Stimulated activated CD4-positive, alpha-beta T cell treated with anti-CD3 and anti-CD28 coated beads, Interleukin-1b, Interleukin-23, amount 100 ng/mL, for 1 hour (primary cell): ENCODE data around the gene PTPRA.
"Not testable (repeated sequence)": the region's sequence is repeated elsewhere in the genome, so short reads cannot be mapped to it uniquely, and the experiment has no call there.

Experiments used
- DNase-seq, 2 donors: peaks; one replicate each; pipeline ENCODE4 v3.0.0-alpha.2; 2020; ENCODE audit warnings: low read depth in 2 of 2

Gene PTPRA, protein sequence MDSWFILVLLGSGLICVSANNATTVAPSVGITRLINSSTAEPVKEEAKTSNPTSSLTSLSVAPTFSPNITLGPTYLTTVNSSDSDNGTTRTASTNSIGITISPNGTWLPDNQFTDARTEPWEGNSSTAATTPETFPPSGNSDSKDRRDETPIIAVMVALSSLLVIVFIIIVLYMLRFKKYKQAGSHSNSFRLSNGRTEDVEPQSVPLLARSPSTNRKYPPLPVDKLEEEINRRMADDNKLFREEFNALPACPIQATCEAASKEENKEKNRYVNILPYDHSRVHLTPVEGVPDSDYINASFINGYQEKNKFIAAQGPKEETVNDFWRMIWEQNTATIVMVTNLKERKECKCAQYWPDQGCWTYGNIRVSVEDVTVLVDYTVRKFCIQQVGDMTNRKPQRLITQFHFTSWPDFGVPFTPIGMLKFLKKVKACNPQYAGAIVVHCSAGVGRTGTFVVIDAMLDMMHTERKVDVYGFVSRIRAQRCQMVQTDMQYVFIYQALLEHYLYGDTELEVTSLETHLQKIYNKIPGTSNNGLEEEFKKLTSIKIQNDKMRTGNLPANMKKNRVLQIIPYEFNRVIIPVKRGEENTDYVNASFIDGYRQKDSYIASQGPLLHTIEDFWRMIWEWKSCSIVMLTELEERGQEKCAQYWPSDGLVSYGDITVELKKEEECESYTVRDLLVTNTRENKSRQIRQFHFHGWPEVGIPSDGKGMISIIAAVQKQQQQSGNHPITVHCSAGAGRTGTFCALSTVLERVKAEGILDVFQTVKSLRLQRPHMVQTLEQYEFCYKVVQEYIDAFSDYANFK

DNA sequence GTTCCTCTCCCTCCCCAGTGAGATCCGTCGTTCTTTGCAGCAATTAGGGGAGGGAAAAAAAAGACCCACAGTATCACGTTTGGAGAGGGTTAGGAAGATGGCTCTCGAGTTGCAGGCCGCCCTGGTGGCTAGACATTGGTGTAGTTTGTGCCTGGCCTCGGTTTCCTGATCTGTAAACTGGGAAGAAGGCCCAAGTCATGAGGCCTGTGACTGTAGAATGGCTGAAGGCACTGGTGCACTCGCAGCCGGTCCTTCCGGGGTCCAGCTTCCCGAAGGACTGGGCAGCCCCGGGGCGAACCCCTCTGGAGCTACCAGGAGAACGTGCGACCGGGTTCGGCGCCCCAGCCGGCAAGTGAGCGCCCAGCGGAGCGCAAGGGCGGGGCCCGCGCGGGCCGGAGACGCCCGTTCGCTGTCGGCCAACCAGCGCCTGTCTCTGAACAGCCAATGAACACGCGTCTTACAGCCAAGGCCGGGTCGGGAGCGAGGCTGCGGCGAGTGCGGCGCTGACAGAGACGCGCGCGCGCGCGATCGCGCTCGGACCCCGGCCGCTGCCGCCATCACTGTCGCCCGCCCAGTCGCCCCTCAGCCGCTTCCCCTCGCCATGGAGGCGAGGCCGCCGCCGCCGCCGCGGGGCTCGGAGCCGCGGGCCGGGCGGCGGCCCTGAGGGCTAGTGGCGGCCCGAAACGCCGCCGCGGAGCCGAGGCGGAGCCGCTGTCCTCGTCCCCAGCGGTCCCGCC, at the start of gene PTPRA:
Gene PTPRA, plus strand, starts transcription at position 472 of the 737 bp plus-strand sequence. CDS start 90,797 bp downstream, outside the sequence.
- DNase-seq: peak; percentile 72 to 83

DNA sequence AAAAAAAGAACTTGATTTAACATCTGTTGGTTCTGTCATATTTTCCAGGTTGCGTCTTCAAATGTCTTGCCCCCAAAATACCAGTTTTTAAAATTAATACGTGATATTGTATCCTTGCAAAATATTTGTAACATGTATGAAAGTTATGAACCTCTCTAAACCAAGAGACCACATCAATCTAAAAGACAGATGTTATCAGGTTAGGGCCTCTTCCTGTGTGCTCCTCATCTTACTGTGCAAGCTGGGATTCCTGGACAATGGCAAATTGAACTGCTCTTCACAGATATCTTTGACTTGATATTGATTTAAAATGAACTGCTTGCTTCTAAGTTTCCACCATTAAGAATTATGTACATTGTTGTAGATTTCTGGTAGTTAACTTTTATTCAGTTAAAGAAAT, 47.5 kb upstream of the PTPRA start:
- no peak for DNase-seq

DNA sequence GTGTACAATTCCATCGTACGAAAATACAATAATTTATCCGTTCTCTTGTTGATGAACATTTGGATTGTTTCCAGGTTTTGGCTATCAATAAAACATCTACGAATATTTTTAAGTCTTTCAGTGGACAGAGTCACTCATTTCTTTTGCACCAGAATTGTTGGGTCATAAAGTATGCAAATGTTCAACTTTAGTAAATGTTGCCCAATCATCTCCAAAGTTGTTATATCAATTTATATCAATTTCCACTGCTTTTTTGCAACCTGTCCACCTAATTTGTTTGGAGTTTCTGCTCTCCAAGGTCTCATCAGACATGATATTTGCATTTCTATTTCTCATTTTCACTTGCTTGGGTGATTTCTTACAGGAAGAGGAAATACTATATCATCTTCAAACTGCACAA, 46.6 kb upstream of the PTPRA start:
- no peak for DNase-seq

DNA sequence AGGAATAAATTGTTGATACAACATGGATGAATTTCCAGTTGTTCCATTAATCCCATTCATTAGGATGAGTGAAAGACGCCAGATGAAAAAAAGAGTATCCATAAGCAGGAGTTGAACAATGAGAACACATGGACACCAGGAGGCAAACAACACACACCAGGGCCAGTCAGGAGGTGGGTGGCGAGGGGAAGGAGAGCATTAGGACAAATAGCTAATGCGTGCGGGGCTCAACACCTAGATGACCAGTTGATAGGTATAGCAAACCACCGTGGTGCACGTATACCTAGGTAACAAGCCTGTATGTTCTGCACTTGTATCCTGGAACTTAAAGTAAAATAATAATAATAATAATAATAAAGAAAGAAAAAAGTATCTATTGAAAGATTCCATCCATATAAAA, 43.9 kb upstream of the PTPRA start:
- DNase-seq: no peak

DNA sequence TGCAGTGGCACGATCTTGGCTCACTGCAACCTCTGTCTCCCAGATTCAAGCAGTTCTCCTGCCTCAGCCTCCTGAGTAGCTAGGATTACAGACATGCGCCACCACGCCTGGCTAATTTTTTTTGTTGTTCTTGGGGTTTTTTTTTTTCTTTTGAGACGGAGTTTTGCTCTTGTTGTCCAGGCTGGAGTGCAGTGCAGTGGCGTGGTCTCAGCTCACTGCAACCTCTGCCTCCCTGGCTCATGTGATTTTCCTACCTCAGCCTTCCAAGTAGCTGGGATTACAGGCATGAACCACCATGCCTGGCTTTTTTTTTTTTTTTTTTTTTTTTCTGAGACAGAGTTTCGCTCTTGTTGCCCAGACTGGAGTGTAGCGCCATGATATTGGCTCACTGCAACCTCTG, 42.1 kb upstream of the PTPRA start:
- not testable (repeated sequence) for DNase-seq

DNA sequence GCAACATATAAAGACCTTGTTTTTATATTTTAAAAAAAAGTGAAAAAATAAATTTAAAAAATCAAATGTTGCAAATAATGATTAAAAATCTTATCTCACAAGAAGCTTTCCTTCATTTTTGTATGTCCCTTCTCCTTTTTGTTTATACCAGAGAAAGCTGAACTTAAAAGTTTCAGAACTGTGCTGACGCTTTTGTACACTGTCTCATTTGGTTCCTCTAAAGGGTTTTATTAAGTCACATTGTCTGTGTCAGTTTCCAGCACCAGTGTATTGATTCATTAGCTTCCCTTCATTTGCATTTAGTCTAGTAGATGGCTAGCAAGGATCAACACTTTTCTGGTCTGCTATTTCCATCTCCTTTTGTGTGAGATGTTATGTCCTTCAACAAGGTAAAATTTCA, 39.5 kb upstream of the PTPRA start:
- DNase-seq: no peak

DNA sequence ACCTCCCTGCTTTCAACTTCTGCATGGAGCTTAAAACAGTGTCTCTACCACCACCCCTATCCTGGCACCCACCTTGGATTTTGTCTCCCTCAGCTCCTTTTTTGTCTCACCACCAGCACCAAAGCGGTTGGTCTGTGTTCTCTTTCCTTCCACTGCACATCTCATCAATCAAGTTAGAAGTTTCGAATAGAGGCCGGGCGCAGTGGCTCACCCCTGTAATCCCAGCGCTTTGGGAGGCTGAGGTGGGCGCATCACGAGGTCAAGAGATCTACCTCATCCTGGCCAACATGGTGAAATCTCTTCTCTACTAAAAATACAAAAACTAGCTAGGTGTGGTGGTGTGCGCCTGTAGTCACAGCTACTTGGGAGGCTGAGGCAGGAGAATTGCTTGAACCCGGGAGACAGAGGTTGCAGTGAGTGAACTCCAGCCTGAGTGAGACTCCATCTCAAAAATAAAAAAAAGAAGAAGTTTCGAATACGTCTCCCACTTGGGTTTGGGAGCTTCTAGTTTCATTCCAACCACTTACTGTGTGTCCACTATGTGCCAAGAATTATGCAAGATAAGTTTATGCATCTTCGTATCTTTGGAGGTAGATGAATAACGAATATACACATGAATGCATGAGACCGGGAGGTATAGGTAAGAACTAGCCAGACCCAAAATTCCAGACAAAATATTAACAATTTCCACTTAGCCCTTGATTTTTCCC, 38.7 kb upstream of the PTPRA start:
- no peak for DNase-seq

DNA sequence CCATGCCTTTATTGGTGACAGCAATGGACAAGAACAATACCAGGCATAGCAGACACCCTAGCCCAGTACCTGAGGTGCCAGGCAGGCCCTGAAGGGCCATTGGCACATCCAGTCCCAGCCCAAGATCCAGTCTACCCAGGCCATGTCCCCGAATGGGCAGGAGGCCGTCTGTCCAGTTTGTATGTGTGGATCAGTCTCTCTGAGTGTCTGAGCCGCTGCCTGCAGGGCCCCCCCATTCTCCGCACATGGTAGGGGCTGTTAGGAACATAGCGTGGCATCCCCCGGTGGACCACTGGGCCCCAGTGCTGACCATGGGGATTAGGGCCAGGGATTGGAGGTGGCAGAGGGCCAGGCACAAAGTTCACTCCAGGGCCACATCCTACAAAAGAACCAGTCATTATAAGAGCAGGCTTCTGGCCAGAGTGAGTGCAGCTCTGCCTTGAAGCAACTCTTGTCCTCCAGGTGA, 37.9 kb upstream of the PTPRA start:
- DNase-seq: no peak

DNA sequence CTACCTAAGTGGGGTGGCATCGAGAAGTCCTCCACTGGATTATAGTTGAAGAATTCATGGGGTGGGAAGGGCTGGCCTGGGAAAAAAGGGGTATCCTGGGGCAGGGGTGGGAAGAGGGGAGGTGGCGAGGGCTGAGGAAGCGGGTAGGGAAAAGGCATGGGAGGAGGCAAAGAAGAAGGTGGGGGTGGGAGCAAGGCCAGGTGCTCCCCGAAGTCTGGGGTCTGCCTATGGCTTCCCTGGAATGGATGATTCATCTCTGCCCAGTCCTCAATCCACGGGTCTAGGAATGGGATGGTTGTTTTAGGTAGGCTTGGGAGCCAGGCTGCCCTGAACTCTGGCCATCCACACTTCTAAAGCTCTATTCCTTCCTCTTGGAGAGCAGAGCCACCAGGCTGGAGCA, 37.2 kb upstream of the PTPRA start:
- DNase-seq: no peak

DNA sequence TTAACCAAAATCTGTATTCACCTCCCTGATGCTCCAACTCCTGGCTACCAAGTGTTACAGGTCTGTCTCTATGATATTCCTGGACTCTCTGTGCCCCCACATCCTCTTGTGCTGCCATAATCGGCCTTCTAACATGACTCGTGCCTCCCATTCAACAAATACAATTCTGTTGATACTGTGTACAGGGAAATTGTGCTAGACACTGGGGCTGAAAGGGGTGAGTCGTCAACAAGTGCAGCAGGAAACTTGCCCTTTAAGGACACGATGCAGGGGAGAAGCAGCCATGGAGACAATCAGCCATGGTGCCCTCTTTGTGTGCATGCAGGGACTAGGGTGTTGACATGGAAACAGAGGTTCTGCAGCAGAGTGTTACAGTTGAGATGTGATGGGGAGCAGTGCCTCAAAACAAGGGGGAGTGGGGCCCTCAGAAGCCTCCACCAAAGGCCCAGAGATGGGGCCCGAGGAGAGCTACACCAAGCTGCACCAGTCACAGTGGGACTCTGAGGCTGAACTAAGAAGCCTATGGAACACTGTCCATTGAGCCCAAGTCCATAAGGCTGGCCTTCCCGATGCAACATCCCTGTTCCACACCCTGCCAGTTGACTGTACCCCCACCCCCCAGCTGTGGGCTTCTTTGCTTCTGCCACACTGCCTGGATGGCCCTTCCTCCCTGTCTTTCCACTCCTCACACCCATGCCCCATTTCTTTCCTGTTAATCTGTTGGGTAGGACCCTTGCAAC, 35.9 kb upstream of the PTPRA start:
- DNase-seq: no peak

DNA sequence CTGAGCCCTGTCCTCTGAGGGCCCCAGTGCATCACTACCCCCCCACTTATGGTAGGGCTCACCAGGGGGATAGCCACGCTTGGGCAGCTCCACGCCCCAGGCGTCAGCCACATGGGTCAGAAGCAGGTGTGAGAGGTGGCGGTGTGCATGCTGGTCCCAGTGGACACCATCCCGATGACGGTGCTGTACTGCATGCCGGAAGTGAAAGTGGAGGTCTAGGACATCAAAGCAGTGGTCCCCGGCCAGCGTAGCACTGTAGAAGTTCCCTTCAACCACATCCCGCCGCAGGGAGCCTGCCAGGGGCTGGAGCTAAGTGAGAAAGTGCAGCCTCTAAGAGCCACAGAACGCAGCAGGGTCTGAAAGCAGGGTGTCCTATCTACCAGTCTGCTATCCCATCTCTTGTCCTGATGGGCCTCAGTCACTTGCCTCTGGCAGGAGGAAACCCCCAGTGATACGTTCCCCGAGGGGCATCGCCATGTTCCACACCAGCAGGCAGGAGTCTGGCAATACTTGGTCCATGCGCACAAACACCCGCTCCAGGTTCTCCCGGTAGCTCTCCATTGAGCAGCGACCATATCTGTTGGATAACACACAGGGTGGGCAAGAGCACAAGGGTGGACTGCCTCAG, 35.0 kb upstream of the PTPRA start:
- no peak for DNase-seq

DNA sequence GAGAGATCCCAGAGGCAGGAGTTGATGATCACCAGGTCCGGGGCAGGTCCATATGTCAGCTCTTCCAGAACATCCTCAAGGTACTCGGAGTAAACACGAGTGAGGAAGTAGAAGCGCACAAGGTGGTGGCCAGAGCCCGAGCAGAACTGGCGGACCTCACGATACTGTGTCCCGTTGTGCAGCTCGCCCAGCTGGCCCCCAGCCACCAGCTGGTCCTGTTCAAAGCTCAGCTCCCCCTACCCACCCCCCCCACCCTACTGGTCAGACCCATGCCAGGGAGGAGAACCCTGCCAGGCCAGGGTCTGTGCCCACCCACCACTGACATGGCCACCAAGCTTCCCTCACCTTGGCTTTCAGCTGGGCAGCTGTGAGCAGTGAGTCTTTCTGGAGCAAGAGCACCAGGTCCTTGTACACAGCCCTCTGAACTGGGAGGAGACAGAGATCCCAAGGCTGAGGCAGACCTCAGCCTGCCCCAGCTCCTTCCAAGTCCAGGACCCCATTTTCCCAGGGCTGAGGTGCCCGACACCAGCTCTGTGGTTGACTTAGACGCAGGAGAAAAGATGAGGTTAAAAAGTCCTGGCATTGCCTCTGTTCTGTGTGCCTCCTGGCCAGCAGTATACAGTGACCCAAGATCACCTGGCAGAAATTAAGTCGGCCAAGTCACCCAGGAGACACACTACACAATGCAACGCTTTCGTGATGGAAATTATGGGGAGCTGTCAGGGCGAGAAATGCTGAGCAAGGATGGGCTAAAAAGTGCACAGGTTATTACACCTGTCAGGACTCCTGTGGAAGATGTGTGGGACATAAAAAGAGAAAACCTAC, 34.2 kb upstream of the PTPRA start:
- no peak for DNase-seq

DNA sequence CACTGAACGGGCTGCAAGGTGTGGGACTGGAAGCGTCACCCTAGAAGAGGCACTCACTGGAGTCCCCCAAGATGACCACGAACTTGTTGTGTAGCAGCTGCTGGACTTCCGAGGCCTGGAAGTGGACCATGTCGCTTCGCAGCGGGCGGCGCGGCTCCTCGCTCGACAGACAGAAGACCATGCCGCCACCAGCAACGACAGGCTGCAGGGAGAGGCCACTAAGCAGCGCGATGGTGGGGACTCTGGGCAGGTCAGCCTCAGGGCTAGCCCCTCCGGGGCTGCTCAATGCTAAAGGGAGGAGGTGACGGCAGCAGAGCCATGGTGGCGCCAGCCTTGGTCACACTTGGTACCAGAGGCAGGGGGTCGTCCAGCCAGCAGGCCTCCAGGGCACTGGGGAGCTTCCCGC, 33.5 kb upstream of the PTPRA start:
- DNase-seq: no peak

DNA sequence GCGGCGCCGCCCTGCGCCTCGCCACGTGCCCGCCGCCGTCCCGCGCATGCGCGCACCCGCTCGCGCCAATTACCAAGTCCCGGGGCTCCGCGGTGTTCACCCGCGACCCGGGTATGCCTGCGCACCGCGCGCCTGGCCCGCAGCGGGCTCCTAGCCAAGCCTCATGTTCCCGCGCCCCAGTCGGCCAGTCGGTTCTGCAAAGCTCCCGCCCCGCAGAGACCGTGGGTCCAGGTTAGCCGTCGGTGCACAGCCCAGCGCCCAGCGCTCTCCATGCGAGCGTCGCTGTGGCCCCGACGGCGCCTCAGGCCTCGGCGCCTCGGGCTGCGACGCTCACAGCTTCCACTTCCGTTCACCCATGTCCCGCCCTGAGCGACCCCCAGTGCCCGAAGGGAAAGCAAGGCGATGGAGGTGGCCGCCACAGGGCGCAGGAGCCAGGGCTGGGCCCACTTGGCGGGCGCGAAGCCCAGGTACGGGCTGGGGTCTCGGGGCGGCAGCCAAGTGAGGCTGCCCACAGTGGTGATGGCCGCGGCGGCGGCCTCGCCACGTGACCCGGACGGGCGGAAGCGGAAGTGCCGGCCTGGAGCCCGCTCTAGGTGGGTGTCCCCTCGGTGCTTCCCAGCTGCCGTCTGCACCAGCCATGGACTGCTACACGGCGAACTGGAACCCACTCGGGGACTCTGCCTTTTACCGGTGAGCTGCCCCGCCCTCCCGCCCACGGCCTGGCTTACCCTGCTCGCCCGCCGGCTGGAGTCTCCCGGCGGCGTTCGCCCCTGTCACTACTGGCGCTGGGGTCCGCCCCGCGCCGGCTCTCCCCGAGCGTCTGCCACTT, 32.9 kb upstream of the PTPRA start, which contains the start of the genes PCED1A and VPS16:
Gene PCED1A, minus strand, starts transcription at position 518 of the 829 bp plus-strand sequence. CDS start 743 bp downstream, outside the sequence.
Gene VPS16, plus strand, starts transcription at position 608 of the 829 bp plus-strand sequence. Its CDS starts 30 bp downstream, at position 638.
- peak; percentile 56 to 74 for DNase-seq

DNA sequence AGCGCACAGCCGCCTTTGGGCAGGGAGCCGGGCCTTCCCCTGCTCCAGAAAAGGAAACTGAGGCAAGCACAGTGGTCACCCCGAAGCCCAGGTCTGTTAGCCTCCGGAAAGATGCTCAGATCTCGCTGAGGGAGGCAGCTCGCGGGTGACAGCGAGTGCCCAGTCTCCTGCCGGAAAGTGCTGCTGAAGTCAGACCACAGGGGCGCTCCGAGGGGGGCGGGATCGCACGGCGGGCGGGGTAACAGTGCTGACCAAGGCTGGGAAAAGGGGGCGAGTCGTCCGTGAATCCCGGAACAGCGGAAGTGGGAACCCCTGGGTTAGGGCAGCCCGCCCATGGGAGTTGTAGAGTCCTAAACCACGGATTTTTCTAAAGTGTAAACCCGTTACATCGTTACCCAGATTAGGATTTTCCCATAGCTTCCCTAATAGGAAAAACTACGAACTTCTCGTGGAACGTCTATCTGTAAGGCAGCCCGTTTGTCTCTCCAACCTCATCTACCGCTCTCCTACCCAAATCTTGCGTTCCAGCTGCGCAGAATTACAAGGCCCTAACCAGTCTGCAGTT, 32.2 kb upstream of the PTPRA start:
- peak in 1 of 2 donors; percentile 9 for DNase-seq

DNA sequence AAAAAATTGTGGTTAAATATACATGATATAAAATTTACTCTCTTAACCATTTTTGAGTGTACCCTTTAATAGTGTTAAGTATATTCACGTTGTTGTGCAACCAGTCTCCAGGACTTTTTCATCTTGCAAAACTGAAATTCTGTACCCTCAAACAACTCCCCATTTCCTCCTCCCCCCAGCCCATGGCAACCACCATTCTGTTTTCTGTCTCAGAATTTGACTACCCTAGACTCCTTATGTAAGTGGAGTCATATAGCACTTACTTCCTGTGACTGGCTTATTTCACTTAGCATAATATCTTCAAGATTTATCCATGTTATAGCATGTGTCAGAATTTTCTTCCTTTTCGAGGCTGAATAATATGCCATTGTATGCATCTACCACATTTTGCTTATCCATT, 27.7 kb upstream of the PTPRA start:
- no peak for DNase-seq

DNA sequence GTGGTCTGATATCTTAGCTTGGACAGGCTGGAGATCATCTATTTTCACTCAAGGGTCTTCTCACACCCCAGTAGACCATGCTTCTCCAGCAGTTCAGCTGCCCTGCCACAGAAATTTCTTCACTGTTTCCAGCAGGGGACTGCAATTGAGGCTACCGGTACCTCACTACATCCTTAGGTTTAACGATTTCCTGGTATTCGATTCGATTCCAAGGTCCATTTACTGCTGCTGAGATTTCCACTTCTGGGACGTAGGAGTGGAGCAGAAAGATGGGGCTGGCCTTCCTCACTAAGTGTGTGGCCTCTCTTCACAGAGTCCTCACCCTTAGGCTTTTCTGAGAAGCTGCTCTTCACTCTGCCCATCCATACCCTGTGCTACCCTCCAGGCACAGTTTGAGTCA, 26.6 kb upstream of the PTPRA start:
- DNase-seq: no peak

DNA sequence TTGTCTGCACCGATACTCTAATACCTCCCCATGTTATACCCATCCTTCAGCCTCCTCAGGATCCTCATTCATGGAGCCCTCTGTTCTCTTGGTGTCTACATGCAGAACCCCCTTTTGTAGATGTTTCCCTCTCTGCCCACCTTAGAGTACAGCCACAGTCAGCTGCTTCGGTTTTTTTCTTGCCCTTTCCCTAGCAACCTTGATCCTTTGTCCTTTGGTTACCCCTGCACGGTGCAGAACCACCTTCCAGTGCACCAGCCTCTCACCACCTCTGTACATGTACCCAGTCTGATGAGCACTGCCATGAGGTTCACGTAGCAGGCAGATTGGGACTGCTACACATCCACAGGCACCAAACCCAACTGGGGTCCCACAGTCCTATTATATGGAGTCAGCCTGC, 25.5 kb upstream of the PTPRA start:
- no peak for DNase-seq
